ENCODE measurements around the gene PSEN1.

- TF ChIP-seq, protein P1, sequence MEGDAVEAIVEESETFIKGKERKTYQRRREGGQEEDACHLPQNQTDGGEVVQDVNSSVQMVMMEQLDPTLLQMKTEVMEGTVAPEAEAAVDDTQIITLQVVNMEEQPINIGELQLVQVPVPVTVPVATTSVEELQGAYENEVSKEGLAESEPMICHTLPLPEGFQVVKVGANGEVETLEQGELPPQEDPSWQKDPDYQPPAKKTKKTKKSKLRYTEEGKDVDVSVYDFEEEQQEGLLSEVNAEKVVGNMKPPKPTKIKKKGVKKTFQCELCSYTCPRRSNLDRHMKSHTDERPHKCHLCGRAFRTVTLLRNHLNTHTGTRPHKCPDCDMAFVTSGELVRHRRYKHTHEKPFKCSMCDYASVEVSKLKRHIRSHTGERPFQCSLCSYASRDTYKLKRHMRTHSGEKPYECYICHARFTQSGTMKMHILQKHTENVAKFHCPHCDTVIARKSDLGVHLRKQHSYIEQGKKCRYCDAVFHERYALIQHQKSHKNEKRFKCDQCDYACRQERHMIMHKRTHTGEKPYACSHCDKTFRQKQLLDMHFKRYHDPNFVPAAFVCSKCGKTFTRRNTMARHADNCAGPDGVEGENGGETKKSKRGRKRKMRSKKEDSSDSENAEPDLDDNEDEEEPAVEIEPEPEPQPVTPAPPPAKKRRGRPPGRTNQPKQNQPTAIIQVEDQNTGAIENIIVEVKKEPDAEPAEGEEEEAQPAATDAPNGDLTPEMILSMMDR (IDR thresholded peaks at IDR 0.05): no peak
- TF ChIP-seq POLR2A (IDR thresholded peaks at IDR 0.05): no peak
These were observed 9.1 kb downstream of the PSEN1 start for GRCh38 chr14:73145371-73145770.
